Measurements from ENCODE around the gene NACC2. TPM values are rescaled to one million over a fixed set of nuclear protein-coding genes. Genes with fewer than 3 reads are reported as not detected.
A peak's percentile ranks its signal among the peaks of the same experiment; 100 is the strongest.

The NACC2 gene
- total RNA-seq, 2 donors from 2014 or later, result 69.2 to 79.7 TPM

DNA sequence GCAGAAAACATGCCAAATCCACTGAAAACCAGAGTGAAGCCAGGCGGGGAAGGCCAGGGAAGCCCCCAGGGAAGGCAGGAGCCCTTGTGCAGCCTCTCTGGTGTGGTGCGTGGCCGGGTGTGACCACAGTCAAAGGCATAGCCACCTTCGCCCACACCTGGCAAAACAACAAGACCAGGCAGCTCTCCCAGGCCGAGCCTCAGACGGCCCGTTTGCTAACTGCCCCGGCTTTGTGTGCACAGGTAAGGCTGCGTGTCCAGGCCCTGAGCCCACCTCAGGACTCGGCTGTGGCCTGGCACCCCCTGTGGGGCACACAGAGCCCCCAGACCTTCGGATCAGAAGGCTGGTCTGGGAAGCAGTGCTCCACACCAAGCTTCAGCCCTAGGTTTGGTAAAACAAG is 17.5 kb upstream of the NACC2 start:
- Histone ChIP-seq H3K27ac (no peak overlapping the region), H3K9me3 (no peaks in the 10 kb centered on the region), H3K4me3 (no peak overlapping the region), H3K36me3 (peaks cover 17% of the 10 kb centered on the region), H3K27me3 (replicated peaks; ENCODE audit: insufficient read depth) (no peaks in the 10 kb centered on the region), H3K4me1 (ENCODE audit: control insufficient read depth in 1 of 2, low read depth in 2 of 2) (peaks cover 18 to 33% of the 10 kb centered on the region in 2 donors)
- DNase-seq (ENCODE audit: low spot score), result no peak
- TF ChIP-seq CTCF (IDR thresholded peaks at IDR 0.05), result no peak
- ATAC-seq (ENCODE audit: insufficient number of reproducible peaks, low FRiP score, low read depth), result no peak

DNA sequence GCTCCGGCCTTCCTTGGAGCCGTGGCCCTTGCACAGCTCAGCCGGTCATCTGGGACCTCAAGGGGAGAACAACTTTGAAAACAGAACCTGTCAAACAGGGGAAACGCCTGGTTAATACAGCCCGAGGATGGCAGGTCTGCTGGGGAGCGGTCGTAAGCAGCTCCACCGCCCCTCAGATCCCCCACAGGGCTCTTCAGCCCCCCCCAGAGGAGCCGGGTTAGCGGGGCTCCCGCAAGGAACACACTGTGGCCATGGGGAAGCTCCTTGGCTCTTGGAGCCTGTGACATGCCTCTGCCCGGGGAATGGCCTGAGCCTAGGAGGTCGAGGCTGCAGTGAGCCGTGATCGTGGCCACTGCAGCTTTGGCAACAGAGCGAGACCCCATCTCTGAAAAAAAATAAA is 16.8 kb upstream of the NACC2 start:
- no peaks in the 10 kb centered on the region for H3K27me3 ChIP-seq (replicated peaks; ENCODE audit: insufficient read depth)
- H3K36me3 ChIP-seq, result peaks cover 17% of the 10 kb centered on the region
- ATAC-seq (ENCODE audit: insufficient number of reproducible peaks, low FRiP score, low read depth), result no peak
- no peaks in the 10 kb centered on the region for H3K9me3 ChIP-seq
- H3K4me3 ChIP-seq, result no peak overlapping the region
- H3K4me1 ChIP-seq (ENCODE audit: control insufficient read depth in 1 of 2, low read depth in 2 of 2), result peaks cover 13 to 27% of the 10 kb centered on the region in 2 donors
- no peak for DNase-seq (ENCODE audit: low spot score)
- TF ChIP-seq CTCF (IDR thresholded peaks at IDR 0.05), result no peak
- H3K27ac ChIP-seq, result no peak overlapping the region

DNA sequence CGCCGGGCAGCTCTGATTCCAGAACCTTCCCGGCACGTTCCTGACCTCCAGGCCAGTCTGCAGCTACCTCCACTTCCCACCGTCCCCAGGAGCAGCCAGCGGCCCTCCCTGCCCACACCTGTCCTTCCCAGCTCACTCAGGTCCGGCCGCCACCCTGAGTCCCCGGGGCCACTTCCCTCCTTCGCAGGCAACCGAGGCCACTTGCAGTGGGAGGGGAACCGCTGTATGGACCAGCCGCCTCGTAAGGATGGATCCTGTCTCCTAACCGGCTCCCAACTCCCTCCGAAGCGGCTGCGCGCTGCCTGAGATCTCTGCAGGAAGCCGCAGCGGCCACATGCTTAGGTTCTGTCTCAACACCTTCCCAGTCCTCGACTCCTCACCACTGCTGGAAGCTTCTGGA is 16.1 kb upstream of the NACC2 start:
- H3K36me3 ChIP-seq, result peaks cover 13% of the 10 kb centered on the region
- H3K4me1 ChIP-seq (ENCODE audit: control insufficient read depth in 1 of 2, low read depth in 2 of 2), result peaks cover 13 to 26% of the 10 kb centered on the region in 2 donors
- H3K9me3 ChIP-seq, result no peaks in the 10 kb centered on the region
- no peaks in the 10 kb centered on the region for H3K27me3 ChIP-seq (replicated peaks; ENCODE audit: insufficient read depth)
- H3K27ac ChIP-seq, result no peak overlapping the region
- no peak for TF ChIP-seq CTCF (IDR thresholded peaks at IDR 0.05)
- no peak for DNase-seq (ENCODE audit: low spot score)
- no peak overlapping the region for H3K4me3 ChIP-seq
- ATAC-seq (ENCODE audit: insufficient number of reproducible peaks, low FRiP score, low read depth), result no peak

DNA sequence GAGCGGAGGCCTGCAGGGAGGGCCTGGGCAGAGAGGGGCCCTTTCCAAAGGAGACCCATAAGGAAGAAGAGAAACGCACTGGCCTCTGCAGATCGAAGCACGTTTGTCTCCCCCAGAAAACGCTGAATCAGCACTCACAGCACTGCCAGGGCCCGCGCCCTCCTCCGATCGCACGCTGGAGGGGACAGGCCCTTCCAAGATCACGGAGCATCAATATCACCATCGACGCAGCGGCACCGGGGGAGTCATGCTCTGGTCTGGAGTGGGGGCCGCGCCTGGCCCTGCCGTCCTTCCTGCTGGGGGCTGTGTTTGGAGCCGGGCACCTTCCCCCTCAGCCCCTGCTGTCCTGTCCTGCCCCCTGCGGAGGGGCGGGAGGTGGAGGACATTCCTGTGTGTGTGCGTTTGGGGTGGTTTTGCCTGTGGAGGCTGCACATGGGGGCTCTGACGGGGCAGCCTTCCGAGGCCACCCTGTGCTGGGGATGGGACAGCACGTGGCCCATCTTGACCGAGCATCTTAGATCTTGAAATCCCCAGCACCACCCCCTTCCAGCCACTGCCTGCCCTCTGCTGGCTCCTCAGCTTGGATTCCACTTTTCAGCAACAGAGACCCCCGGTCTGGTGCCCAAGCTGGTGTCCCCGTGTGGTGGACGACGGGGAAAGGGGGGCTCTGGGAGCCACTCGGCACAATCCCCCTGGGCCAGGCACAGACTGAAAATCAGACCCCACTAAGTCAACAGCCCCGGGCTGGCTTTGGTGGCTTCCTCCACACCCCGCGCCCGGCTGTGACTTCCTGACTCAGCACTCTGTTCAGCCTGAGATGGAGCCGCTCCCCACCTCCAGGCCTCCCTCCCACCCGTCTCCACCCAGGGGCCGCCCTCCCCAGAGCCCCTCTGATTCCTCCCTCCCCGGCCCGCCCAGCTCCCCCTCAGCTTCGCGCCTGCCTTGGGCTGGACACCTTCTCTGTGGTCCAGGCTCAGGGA is 15.3 kb upstream of the NACC2 start:
- peak overlapping the region; percentile 71 for H3K4me3 ChIP-seq
- no peaks in the 10 kb centered on the region for H3K27me3 ChIP-seq (replicated peaks; ENCODE audit: insufficient read depth)
- no peak for DNase-seq (ENCODE audit: low spot score)
- H3K9me3 ChIP-seq, result no peaks in the 10 kb centered on the region
- H3K36me3 ChIP-seq, result peaks cover 6% of the 10 kb centered on the region
- H3K4me1 ChIP-seq (ENCODE audit: control insufficient read depth in 1 of 2, low read depth in 2 of 2), result peaks cover 19 to 35% of the 10 kb centered on the region in 2 donors
- no peak for TF ChIP-seq CTCF (IDR thresholded peaks at IDR 0.05)
- ATAC-seq (ENCODE audit: insufficient number of reproducible peaks, low FRiP score, low read depth), result no peak
- H3K27ac ChIP-seq, result peak overlapping the region in 1 of 2 donors; percentile 47

DNA sequence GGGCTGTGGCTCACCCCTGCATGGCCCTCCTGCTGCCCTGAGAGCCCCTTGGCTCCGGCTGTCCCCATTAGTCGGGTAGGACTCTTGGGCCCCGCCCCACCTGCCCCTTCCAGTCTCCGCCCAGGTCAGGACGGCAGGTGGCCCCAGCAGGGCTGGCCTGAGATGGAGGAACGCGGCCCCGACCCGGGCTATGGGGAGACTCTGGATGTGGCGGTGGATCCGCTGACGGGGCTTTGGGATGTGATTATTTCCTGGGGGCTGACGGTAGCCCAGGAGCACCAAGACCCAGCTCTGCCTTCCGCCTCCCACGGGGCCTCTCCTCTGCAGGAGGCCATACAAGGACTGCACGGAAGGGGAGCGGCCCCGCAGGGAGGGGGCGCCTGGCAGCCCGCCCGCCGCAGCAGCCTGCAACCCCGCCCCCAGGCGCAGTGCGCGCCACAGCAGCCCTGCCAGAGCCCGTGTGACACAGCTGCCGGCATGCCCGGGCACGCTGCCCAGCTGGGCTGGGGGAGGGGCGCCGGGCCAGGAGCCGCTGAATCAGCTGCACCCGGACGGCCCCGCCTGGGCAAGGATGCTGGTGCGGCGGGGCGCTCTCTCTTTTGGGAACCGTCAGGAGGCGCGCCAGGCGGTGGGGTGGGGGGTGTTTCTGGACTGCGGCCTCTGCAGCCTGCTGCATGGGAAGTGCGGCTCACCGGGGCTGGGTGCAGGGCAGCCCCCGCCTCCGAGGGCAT is 14.4 kb upstream of the NACC2 start:
- peak overlapping the region; percentile 47 to 71 for H3K27ac ChIP-seq
- DNase-seq (ENCODE audit: low spot score), result peak; percentile 61
- peak overlapping the region; percentile 71 for H3K4me3 ChIP-seq
- H3K9me3 ChIP-seq, result no peaks in the 10 kb centered on the region
- H3K4me1 ChIP-seq (ENCODE audit: control insufficient read depth in 1 of 2, low read depth in 2 of 2), result peaks cover 22 to 43% of the 10 kb centered on the region in 2 donors
- H3K27me3 ChIP-seq (replicated peaks; ENCODE audit: insufficient read depth), result no peaks in the 10 kb centered on the region
- peak; percentile 15 for TF ChIP-seq CTCF (IDR thresholded peaks at IDR 0.05)
- ATAC-seq (ENCODE audit: insufficient number of reproducible peaks, low FRiP score, low read depth), result peak; percentile 91
- H3K36me3 ChIP-seq, result peaks cover 6% of the 10 kb centered on the region

Data from thoracic aorta (tissue), 2 donors.